Measurements from ENCODE around the gene PLB1. TPM values are rescaled to one million over a fixed set of nuclear protein-coding genes. Genes with fewer than 3 reads are reported as not detected.

Gene PLB1
- total and polyA plus RNA-seq, 2 donors (not counting 1 experiment from before 2014, with no cell fraction given) = 0.25 to 0.51 TPM

DNA sequence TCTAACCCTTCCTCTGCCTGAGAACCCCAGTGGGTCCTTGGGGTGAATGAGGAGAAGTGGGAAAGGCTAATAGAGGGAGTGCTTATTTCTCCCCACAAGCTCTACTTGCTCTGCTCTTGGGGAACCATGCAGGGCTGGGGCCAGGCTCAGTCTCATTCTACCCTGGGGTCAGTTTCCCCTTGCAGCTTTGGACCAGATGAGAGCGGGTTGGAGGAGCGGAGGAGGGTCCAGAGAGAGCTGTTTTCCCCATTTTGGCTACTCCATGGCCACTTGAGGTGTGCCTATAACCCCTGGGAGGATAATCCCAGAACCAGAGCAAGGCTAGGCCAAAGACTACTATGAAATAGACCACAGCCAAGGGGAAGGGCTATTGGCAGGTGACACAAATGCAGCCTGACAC is 29.6 kb downstream of the PLB1 start:
- no peak overlapping the region for H3K27ac ChIP-seq (ENCODE audit: low read length in 2 of 2)
- H3K4me1 ChIP-seq (ENCODE audit: control insufficient read depth in 2 of 2, insufficient read depth in 2 of 2, low read length in 2 of 2) = no peaks in the 10 kb centered on the region
- H3K27me3 ChIP-seq (replicated peaks in 1 of 4; ENCODE audit: control extremely low read depth in 1 of 4, control insufficient read depth in 3 of 4, insufficient read depth in 4 of 4, low read length in 3 of 4) = peaks cover 0 to 18% (median 0%) of the 10 kb centered on the region in 4 experiments
- H3K4me3 ChIP-seq (ENCODE audit: control extremely low read depth in 1 of 5, extremely low read depth in 1 of 5, insufficient read depth in 1 of 5, low read depth in 2 of 5, low read length in 4 of 5) = no peak overlapping the region
- no peaks in the 10 kb centered on the region for H3K9me3 ChIP-seq (ENCODE audit: control extremely low read depth in 1 of 3, control insufficient read depth in 2 of 3, insufficient read depth in 1 of 3, low read length in 2 of 3)
- H3K79me2 ChIP-seq (ENCODE audit: control insufficient read depth, insufficient read depth, low read length) = no peaks in the 10 kb centered on the region
- no peaks in the 10 kb centered on the region for H3K4me1 Mint-ChIP-seq
- no peaks in the 10 kb centered on the region for H4K20me1 ChIP-seq (ENCODE audit: control insufficient read depth, insufficient read depth, low read length, poor library complexity, severe bottlenecking)
- no peak overlapping the region for H3K4me3 Mint-ChIP-seq
- DNase-seq (no peak), ATAC-seq (ENCODE audit: low read depth) (no peak)
- CTCF ChIA-PET = no interaction called here
- H3K36me3 ChIP-seq (replicated peaks in 1 of 2; ENCODE audit: control extremely low read depth in 1 of 2, control insufficient read depth in 1 of 2, extremely low read depth in 1 of 2, insufficient read depth in 2 of 2, low read length in 1 of 2) = no peaks in the 10 kb centered on the region
- no peaks in the 10 kb centered on the region for H3K9me3 Mint-ChIP-seq (ENCODE audit: insufficient read depth)
- intact Hi-C loops (cut with micrococcal nuclease) = no loop called here
- POLR2A ChIA-PET = no interaction called here
- no peak overlapping the region for H3K9ac ChIP-seq (ENCODE audit: low read length)
- TF ChIP-seq, protein P1, sequence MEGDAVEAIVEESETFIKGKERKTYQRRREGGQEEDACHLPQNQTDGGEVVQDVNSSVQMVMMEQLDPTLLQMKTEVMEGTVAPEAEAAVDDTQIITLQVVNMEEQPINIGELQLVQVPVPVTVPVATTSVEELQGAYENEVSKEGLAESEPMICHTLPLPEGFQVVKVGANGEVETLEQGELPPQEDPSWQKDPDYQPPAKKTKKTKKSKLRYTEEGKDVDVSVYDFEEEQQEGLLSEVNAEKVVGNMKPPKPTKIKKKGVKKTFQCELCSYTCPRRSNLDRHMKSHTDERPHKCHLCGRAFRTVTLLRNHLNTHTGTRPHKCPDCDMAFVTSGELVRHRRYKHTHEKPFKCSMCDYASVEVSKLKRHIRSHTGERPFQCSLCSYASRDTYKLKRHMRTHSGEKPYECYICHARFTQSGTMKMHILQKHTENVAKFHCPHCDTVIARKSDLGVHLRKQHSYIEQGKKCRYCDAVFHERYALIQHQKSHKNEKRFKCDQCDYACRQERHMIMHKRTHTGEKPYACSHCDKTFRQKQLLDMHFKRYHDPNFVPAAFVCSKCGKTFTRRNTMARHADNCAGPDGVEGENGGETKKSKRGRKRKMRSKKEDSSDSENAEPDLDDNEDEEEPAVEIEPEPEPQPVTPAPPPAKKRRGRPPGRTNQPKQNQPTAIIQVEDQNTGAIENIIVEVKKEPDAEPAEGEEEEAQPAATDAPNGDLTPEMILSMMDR (IDR thresholded peaks at IDR 0.05) = no peak
- TF ChIP-seq EZH2 (IDR thresholded peaks at IDR 0.05; ENCODE audit: borderline replicate concordance, insufficient read depth, low read depth, low read length, poor library complexity, severe bottlenecking) = no peak
- no peak overlapping the region for H3K27ac Mint-ChIP-seq
- no peak overlapping the region for H2AFZ ChIP-seq (ENCODE audit: insufficient read depth, low read depth, low read length, poor library complexity, severe bottlenecking)
- H3K27me3 Mint-ChIP-seq = peaks cover 33% of the 10 kb centered on the region
- 94% methylated on average over 2 of the region's 2 CpGs for WGBS (ENCODE audit: insufficient coverage)
- H3K4me2 ChIP-seq (replicated peaks; ENCODE audit: low read depth, low read length, poor library complexity, severe bottlenecking) = no peak overlapping the region

DNA sequence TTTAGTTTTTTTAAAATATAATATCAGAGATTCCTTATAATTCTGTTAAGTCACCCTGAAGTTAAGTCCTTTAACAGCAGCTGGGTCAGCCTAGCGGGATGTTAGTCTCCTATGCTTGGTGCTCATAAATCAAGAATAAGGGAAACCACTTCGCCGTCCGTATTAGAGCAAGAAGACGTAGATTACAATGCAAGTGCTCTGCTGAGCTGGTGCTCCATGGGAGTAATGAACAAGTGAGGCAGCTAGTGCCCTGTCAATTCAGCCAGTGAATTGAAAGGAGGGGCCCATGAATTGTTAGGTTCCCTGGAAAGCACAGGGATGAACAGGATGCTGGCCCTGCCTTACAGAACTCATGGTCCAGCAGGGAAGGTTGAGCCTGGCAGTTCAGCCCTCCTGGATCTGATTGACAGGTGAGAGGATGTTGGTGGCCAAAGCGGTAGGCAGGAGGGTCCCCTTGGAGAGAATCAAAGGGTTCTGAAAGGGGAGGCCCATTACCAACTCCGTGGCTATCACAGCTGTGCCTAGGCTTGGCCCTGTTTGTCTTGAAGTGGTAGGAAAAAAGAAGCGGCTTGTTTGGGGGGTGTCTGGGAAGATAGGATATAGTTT is 30.8 kb downstream of the PLB1 start:
- Histone ChIP-seq H3K4me2 (replicated peaks; ENCODE audit: low read depth, low read length, poor library complexity, severe bottlenecking) (no peak overlapping the region), H4K20me1 (ENCODE audit: control insufficient read depth, insufficient read depth, low read length, poor library complexity, severe bottlenecking) (no peaks in the 10 kb centered on the region), H3K9ac (ENCODE audit: low read length) (no peak overlapping the region), H3K36me3 (replicated peaks in 1 of 2; ENCODE audit: control extremely low read depth in 1 of 2, control insufficient read depth in 1 of 2, extremely low read depth in 1 of 2, insufficient read depth in 2 of 2, low read length in 1 of 2) (no peaks in the 10 kb centered on the region), H3K4me1 (ENCODE audit: control insufficient read depth in 2 of 2, insufficient read depth in 2 of 2, low read length in 2 of 2) (no peaks in the 10 kb centered on the region), H3K9me3 (ENCODE audit: control extremely low read depth in 1 of 3, control insufficient read depth in 2 of 3, insufficient read depth in 1 of 3, low read length in 2 of 3) (no peaks in the 10 kb centered on the region), H3K27ac (ENCODE audit: low read length in 2 of 2) (no peak overlapping the region), H2AFZ (ENCODE audit: insufficient read depth, low read depth, low read length, poor library complexity, severe bottlenecking) (no peak overlapping the region), H3K79me2 (ENCODE audit: control insufficient read depth, insufficient read depth, low read length) (no peaks in the 10 kb centered on the region), H3K27me3 (replicated peaks in 1 of 4; ENCODE audit: control extremely low read depth in 1 of 4, control insufficient read depth in 3 of 4, insufficient read depth in 4 of 4, low read length in 3 of 4) (peaks cover 0 to 16% (median 0%) of the 10 kb centered on the region in 4 experiments), H3K4me3 (ENCODE audit: control extremely low read depth in 1 of 5, extremely low read depth in 1 of 5, insufficient read depth in 1 of 5, low read depth in 2 of 5, low read length in 4 of 5) (no peak overlapping the region)
- Mint-ChIP-seq H3K27me3 (peaks cover 32% of the 10 kb centered on the region), H3K9me3 (ENCODE audit: insufficient read depth) (no peaks in the 10 kb centered on the region), H3K4me1 (no peaks in the 10 kb centered on the region), H3K27ac (no peak overlapping the region), H3K4me3 (no peak overlapping the region)
- CTCF ChIA-PET = interaction anchor here (0.6 kb wide), 1 partner anchor 67 kb away, joined by 3 read pairs; no protein-coding TSS in a partner anchor
- ATAC-seq (ENCODE audit: low read depth) = no peak
- WGBS (ENCODE audit: insufficient coverage) = 72% methylated on average over 7 of the region's 8 CpGs
- intact Hi-C loops (cut with micrococcal nuclease) = no loop called here
- no peak for DNase-seq
- no peak for TF ChIP-seq EZH2 (IDR thresholded peaks at IDR 0.05; ENCODE audit: borderline replicate concordance, insufficient read depth, low read depth, low read length, poor library complexity, severe bottlenecking)
- TF ChIP-seq, protein P1 (IDR thresholded peaks at IDR 0.05) = no peak
- POLR2A ChIA-PET = no interaction called here
